ENCODE results near the gene STARD7. TPM values are rescaled to one million over a fixed set of nuclear protein-coding genes. Genes with fewer than 3 reads are reported as not detected.

STARD7 gene
- total and polyA plus RNA-seq, 9 of the 15 experiments (the other 6 are each of a cell fraction or from before 2014, with no cell fraction given), result 90.9 to 196 (median 145) TPM

GRCh38 chr2:96157649-96158553 lies 50.7 kb downstream of the STARD7 start:
- no peak overlapping the region; the same call in 1 of the 2 replicates for H3K4me3 ChIP-seq
- H3K27ac ChIP-seq (ENCODE audit: extremely low read depth, low read depth, low read length), result peak overlapping the region; percentile 82
- no peaks in the 10 kb centered on the region for H4K20me1 ChIP-seq (replicated peaks; ENCODE audit: control insufficient read depth, insufficient read depth, low read length)
- BruUV-seq (replicated peaks), result no TSS peak
- peak overlapping the region; percentile 67 to 90 for H3K9ac ChIP-seq (ENCODE audit: insufficient read depth in 1 of 2, low read depth in 2 of 2, low read length in 2 of 2)
- in situ Hi-C loops (cut with MboI), result no loop called here
- WGBS (ENCODE audit: insufficient coverage, low coverage, missing lambda C conversion rate), result 15% methylated on average over 15 of the region's 19 CpGs
- peaks cover 25 to 37% of the 10 kb centered on the region in 2 experiments for H3K4me1 ChIP-seq (replicated peaks in 1 of 2; ENCODE audit: control insufficient read depth in 2 of 2, insufficient read depth in 2 of 2, low read length in 2 of 2)
- peak overlapping the region; percentile 99 for H2AFZ ChIP-seq (ENCODE audit: low read depth, low read length)
- peaks cover 3% of the 10 kb centered on the region for H3K9me1 ChIP-seq (ENCODE audit: control insufficient read depth, insufficient read depth, low read length)
- H3K36me3 ChIP-seq (ENCODE audit: control insufficient read depth, insufficient read depth, low read length), result no peaks in the 10 kb centered on the region
- no peaks in the 10 kb centered on the region for H3K9me3 ChIP-seq (replicated peaks; ENCODE audit: control insufficient read depth, insufficient read depth, low read depth, low read length)
- ChIA-PET POLR2A (interaction anchor here (0.6 to 1.6 kb wide), 4 partner anchors 8 to 41 kb away, joined by 3 to 6 read pairs (median 4); no protein-coding TSS in a partner anchor), CTCF (ENCODE audit: low intra/inter-chr PET ratio) (interaction anchor here (0.5 kb wide), 1 partner anchor 102 kb away, joined by 3 read pairs; no protein-coding TSS in a partner anchor)
- FAIRE-seq (peak; percentile 87), DNase-seq (ENCODE audit: extremely low read depth in 1 of 4, low spot score in 3 of 4) (peak; percentile 77 to 93 (median 90)), ATAC-seq (peak; percentile 84)
- H3K27me3 ChIP-seq (ENCODE audit: control insufficient read depth in 2 of 2, insufficient read depth in 2 of 2, low read length in 2 of 2), result no peaks in the 10 kb centered on the region
- peak overlapping the region; percentile 71 for H3K4me2 ChIP-seq (ENCODE audit: insufficient read depth, low read length)
- intact Hi-C loops (cut with micrococcal nuclease), result no loop called here
- no peaks in the 10 kb centered on the region for H3K79me2 ChIP-seq (ENCODE audit: control insufficient read depth, insufficient read depth, low read length)
- TF ChIP-seq RNF2 (IDR thresholded peaks at IDR 0.05), result peak; percentile 60; the same call in 1 of the 2 replicates
- TF ChIP-seq ARID4B (CRISPR knock-in tag; IDR thresholded peaks at IDR 0.05), result no peak
- TF ChIP-seq PYGO2 (tag; IDR thresholded peaks at IDR 0.05), result no peak
- no peak for TF ChIP-seq ATF1 (CRISPR knock-in tag; IDR thresholded peaks at IDR 0.05)
- 0 out of 2 replicates have a peak, but pooled peaks have one; percentile 33 for TF ChIP-seq ATF1 (tag; IDR thresholded peaks at IDR 0.05)
- TF ChIP-seq SMARCA4 (IDR thresholded peaks at IDR 0.05), result peak; percentile 57; the same call in 1 of the 2 replicates
- peak; percentile 79 for TF ChIP-seq ZNF395 (CRISPR knock-in tag; IDR thresholded peaks at IDR 0.05)
- TF ChIP-seq SUPT5H (IDR thresholded peaks at IDR 0.05), result peak; percentile 50
- TF ChIP-seq DACH1 (IDR thresholded peaks at IDR 0.05; ENCODE audit: partially characterized antibody), result no peak
- no peak for TF ChIP-seq MEIS2 (IDR thresholded peaks at IDR 0.05; ENCODE audit: partially characterized antibody)
- TF ChIP-seq, protein P1, sequence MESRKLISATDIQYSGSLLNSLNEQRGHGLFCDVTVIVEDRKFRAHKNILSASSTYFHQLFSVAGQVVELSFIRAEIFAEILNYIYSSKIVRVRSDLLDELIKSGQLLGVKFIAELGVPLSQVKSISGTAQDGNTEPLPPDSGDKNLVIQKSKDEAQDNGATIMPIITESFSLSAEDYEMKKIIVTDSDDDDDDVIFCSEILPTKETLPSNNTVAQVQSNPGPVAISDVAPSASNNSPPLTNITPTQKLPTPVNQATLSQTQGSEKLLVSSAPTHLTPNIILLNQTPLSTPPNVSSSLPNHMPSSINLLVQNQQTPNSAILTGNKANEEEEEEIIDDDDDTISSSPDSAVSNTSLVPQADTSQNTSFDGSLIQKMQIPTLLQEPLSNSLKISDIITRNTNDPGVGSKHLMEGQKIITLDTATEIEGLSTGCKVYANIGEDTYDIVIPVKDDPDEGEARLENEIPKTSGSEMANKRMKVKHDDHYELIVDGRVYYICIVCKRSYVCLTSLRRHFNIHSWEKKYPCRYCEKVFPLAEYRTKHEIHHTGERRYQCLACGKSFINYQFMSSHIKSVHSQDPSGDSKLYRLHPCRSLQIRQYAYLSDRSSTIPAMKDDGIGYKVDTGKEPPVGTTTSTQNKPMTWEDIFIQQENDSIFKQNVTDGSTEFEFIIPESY (CRISPR knock-in tag; IDR thresholded peaks at IDR 0.05), result peak; percentile 69
- peak; percentile 56; the same call in 1 of the 2 replicates for TF ChIP-seq ZNF589 (CRISPR knock-in tag; IDR thresholded peaks at IDR 0.05; ENCODE audit: low read depth)
- TF ChIP-seq SRSF9 (IDR thresholded peaks at IDR 0.05; ENCODE audit: borderline replicate concordance, low read depth, low read length), result no peak

Data from K562 (cell line).